ENCODE measurements around the gene RTN4.
A peak's percentile ranks its signal among the peaks of the same experiment; 100 is the strongest.
"Not testable (repeated sequence)": the region's sequence is repeated elsewhere in the genome, so short reads cannot be mapped to it uniquely, and the experiment has no call there.

The RTN4 gene

DNA sequence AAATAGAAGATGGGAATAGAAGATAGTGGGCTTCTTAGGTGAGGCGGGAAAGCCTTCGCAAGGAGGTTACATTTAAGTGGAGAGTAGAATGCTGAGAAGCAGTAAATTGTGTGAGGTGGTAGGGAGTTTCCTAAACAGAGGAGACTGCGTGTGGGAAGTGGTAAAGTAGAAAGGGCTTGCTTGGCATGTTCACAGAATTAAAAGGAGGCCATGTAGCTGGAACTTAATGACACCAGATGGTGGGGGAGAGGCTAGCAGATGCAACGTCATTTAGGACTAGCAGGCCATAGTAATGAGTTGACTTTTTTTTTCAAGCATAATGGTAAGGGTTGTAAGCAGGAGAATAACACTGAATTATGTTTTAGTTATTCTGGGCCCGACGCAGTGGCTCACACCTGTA, 13.0 kb upstream of the RTN4 start:
- no peak for DNase-seq

DNA sequence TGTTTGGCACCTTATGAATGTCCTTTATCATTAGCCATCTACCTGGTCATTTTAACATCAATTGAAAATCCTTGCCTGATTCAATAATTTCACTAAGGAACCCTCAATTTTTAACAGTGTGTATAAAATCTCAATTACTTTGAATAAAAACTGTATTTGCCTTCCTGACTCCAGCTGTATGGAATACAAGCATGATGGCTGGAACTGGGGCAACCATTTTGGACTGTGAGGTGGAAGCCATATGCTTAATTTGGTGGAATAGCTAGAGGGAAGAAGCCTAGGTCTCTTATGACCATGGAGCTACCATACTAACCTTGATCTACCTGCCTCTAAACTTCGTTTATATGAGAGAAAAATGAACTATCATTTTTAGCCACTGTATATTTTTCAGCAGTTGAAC, 12.5 kb upstream of the RTN4 start:
- DNase-seq, result no peak

DNA sequence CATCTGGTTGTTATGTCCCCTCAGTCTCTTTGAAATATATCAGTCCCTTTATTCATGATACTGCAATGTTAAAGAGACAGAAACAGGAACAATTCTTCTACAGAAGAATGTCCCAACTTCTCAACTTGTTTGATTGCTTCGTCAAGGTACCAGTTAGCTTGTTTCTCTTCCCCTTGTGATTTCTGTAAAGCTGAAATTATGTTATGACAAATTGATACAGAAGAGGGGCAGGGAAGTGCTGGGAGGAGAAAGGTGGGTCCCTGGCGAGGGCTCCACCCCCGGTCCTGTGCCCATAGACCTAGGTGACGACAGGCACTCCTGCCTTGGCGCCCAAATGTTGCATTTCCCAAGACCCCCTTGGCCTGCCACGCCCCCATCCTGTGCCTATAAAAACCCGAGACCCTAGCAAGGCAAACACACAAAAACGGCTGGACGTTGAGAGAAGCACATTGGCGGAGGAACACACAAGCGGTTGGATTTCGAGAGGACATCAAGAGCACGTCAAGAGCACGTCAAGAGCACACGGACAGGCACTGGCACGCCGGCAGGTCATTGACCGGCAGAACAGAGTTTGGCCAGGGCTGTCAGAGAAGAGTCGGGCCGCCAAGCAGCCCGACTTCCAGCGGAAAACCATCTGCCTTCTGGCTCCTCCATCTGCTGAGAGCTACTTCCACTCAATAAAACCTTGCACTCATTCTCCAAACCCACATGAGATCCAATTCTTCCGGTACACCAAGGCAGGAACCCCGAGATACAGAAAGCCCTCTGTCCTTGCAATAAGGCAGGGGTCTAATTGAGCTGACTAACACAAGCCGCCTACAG, 11.5 kb upstream of the RTN4 start:
- DNase-seq, result no peak

DNA sequence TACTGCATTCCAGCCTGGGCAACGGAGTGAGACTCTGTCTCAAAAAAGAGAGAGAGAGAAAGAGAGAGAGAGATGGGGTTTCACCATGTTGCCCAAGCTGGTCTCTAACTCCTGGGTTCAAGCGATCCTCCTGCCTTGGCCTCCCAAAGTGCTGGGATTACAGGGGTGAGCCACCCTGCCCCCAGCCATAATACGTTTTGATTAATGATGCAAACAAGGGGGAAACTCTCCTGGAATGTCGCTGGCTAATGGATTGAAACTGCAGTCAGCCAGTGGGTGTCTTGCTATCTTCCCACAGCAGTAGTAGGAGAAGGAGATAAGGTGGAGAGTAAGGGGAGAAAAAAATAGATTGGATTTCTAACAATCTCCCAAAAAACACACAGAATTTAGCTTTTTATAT, 9.5 kb upstream of the RTN4 start:
- no peak for DNase-seq

DNA sequence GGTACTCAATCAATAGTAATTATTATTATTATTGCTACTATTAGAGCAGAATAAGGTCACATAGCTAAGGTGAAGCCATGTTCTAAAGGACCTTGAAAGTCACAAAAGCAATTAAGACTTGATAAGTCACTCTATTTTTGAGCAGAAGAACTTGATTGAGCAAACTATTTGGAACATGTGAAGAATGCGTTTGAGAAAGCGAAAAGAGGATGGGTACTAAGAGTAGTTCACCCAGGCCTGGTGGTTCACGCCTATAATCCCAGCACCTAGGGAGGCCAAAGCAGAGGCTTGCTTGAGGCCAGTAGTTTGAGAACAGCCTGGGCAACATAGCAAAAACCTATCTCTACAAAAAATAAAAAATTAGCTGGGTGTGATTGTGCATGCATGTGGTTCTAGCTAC, 7.2 kb upstream of the RTN4 start:
- no peak for DNase-seq

DNA sequence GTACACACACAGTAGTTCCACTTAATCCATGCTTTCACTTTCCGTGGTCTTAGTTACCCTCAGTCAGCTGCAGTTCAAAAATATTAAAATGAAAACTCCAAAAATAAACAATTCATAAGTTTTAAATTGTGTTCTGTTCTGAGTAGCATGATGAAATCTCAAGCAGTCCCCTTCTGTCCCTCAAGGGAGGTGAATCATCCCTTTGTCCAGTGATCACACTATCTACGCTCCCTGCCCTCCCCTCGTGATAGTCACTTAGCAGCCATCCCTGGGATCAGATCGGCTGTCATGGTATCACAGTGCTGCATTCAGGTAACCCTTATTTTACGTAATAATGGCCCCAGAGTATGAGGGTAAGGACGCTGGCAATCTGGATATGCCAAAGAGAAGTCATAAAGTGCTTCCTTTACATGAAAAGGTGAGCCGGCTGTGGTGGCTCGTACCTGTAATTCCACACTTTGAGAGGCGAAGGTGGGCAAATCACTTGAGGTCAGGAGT, 5.8 kb upstream of the RTN4 start:
- no peak for DNase-seq

DNA sequence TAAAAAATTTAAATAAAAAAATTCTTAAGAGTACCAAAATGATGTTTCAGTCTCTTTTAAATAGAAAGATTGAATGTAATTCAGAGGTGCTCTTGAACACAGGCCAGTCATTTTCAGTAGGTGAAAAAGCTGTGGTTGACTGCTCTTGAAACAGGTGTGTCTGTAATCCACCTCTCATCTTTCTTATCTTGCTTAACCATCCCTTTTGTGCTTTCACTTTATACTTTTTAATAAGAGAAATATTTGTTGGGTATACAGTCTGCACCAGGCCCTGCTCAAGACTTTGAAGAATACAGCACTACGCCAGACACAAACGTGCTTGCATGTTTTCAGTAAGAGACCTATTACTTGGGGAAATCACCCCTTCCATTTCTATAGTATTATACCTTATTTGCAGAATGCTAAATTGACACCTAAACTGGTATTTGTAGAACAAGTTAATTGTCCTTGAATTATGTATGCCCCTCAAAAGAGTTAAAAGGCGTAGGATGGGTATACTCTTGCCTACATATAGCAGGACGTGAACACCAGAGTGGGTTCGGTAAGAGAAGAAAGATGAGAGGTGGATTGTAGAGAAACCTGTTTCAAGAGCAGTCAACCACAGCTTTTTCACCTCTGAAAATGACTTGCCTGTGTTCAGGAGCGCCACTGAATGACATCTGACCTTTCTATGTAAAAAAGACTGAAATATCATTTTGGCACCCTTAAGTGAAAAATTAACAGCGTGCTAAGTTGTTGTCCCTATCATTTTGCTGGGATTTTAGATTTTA, 4.0 kb upstream of the RTN4 start:
- DNase-seq, result no peak

DNA sequence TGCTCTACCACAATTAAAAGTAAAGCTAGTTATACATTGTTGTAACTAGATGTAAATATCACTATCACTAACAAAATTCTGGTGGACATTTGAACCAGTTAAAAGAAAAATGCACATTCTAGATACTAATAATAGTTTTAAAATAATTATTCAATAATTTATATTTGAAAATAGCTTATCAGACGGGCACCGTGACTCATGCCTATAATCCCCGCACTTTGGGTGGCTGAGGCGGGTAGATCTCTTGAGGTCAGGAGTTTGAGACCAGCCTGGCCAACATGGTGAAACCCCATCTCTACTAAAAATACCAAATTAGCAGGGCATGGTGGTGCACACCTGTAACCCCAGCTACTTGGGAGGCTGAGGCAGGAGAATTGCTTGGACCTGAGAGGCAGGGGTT, 3.0 kb upstream of the RTN4 start:
- DNase-seq, result not testable (repeated sequence)

DNA sequence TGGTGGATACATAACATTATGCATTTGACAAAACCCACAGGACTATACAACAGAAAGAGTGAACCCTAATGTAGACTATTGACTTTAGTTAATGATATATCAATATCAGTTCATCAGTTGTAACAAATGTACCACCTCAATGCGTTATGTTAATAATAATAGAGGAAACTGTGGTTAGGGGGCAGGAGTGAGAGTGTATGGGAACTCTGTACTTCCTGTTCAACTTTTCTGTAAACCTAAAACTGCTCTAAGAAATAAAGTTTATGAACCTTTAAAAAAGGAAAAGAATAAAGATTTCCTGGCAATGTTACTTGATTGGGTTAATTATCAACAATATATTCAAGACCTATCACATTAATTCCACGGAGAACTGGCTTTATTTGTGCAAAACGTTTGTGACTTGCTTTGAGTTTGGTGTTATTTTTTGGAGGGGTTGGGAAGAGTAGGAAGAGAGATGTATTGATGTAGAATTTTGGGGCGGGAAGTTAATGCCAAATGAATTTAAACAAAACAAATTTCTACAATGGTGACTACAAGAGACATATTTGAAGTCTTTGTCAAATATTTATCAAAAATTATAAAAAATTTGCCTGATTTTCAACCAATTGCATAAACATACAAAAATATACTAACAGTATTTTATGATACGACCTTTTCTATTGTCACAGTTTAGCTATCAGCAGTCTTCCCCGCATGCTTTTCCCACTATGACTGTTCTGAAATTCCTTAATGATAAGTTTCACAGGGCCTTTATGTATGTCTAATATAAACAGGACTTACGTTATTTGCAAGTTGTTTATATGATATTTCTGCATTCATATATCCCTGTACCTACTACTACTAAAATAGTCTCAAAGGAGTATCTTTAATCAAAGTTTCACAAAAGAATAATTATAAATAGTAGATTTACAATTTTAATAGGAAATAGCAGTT, 2.1 kb upstream of the RTN4 start:
- DNase-seq, result no peak

DNA sequence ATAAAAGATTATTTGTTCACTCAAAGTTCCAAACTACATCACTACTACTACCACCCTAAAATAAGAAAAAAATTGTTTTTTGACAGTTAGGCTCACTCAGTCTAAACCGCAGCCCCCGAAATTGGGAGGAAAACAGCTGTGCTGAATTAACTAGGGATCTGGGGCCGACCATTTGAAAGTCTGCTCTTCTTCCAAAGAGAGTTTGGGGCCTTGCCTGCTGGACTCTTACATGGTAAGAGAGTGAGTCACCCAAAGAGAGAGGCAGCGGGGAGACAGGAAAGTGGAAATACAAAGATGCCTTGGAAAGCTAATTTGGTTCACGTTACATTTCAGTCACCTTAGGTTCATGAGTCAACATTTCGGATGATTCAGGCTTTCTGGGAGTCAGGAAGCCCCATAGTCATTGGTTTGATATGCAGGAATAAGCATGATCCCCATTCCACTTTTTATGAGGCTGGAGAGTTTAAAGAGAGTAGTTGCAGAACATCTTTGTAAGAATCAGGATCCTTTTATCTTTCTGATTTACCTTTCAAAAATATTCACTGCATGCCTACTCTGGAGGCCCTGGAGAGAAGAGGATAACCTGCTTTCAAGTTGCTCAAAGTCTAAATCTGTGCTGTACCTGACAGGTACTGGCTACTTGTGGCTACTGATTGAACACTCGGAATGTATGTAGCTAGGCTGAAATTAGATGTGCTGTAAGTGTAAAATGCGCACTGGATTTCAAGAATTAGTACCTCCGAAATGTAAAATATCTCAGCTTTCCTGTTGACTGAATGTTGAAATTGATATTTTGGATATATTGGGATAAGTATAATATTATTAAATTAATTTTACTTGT, 995 bp upstream of the RTN4 start:
- DNase-seq, result peak; percentile 62

DNA sequence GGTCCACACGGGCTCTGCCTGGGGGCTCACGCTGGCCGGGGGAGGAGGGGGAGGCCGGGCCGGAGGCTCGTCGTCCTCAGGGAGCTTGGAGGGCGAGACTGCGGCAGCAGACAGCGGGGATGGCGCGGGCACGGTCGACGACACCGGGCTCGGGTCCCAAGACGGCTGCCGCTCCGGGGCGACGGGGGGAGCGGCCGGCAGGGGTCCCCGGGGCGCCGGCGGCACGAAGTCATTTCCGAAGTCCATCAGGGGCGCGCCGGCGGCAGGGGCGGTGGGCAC, 491 bp downstream of the RTN4 start:
- no peak for DNase-seq

DNA sequence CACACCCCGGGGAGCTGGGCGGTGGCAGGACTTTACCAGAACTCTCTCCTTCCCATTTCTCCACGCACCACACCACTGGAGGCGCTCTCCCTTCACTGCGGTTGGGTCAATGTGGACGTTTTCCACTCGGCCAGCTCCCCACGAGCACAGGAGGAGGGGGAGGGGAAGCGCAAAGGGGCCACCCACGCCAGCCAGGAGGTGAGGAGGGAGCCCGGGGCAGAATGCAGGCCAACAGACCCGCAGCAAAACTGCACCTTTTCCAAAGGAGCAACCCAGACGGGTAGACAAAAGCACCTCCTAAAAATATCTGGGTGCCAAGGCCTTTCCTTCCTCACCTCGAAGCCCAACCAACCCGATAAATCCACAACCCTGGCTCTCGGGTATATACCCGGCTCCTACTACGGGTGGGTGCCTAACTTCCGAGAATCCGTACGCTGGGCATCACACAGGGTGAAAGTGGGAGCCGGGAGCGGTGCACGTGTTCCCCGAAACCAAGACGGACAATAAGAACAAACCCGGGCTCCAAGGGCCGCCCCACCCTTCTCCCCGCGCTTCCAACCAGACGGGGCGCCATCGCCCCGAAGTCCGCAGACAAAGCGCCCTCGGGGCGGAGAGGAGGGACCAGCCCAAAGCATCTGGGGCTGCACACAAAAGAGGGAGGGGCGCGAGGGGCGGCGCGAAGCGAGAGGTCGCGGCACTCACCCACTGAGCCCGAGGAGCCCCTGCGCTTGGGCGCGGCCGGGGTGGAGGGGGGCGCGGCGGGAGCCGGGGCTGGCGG, 1.0 kb downstream of the RTN4 start:
- DNase-seq, result peak; percentile 79

DNA sequence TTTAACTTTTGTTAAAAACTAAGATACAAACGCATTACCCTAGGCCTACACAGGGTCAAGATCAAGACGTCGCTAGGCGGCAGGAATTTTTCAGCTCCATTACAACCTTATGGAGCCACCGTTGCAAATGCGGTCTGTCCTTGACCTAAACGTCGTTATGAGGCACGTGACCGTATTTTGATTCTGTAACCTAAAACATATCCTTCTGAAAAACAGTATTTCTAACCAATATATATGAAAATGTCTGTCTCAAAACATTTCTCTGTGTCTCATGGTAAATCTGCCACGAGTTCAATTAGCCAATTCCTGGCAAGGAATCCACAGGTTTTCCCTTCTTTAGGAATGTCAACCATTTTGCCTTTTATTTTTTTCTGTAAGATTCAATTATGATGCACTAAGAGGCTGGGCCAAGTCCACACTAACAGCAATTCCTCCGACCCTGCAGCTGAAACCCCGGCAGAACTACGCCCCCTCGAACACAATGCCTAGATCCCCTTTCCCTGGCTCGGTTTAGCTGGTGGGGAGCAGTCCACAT, 1.7 kb downstream of the RTN4 start:
- DNase-seq, result no peak

DNA sequence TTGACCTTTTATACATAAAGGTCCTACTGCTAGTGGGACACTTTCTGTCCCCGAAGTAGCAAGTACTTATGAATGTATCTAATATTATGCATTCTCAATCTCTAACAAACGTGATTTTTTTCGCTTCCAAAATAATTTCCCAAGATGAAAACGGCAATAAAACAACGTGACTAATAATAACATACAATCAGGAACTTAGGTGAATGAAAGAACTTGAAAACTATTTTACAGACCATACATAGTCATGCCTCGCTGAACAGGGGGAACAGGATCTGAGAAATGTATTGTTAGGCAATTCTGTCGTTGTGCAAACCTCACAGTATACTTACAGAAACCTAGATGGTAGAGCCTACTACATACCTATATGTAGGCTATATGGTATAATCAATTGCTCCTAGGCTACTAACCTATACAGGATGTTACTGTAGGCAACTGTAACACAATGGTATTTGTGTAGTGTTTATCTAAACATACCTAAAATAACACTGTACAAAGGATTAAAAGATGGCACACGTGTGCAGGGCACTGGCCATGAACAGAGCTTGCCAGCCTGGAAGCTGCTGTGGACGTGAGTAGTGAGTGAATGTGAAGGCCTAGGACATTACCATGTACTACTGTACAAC, 2.5 kb downstream of the RTN4 start:
- DNase-seq, result no peak

DNA sequence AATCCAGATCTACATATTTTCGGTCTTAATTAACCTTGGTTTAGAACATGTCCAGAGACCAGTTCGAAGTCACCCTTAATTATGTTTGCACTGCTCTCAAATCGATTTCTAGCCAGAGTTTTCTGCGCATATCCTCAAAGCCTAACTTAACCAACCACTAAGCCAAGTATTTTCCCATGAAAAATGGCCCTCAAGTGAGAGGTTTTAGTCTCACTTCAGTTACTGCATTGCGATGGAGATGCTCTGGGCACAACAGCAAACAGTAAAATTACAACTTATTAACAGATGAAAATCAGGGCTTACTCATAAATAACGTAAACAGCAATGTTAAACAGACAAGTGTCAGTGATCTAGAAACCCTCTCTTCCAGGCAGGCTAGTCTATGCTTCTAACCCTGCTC, 4.5 kb downstream of the RTN4 start:
- DNase-seq, result no peak

DNA sequence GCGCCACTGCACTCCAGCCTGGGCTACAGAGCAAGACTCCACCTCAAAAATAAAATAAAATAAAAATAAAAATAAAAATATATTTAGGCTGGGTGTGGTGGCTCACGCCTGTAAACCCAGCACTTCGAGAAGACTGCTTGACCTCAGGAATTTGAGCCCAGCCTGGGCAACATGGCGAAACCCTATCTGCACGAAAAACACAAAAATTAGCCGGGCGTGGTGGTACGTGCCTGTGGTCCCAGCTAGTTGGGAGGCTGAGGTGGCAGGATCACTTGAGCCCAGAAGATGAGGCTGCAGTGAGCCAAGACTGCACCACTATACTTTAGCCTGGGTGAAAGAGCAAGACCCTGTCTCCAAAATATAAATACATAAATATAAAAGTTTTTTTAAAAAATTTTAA, 6.4 kb downstream of the RTN4 start:
- DNase-seq, result no peak

DNA sequence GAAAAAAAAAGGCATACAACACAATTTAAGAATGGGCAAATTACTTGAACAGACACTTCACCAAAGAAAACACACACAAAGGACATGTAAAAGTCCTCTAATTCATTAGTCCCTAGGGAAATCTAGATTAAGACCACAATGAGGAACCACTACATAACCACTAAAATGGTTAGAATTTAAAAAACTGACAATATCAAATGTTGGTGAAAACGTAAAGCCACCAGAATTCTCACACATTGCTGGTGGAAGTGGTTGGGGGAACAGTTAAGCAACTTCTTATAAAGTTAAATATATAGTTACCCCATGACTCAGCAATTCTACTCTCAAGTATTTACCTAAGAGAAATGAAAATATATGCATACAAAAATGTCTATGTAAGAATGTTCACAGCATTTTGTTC, 11.8 kb downstream of the RTN4 start:
- DNase-seq, result no peak

DNA sequence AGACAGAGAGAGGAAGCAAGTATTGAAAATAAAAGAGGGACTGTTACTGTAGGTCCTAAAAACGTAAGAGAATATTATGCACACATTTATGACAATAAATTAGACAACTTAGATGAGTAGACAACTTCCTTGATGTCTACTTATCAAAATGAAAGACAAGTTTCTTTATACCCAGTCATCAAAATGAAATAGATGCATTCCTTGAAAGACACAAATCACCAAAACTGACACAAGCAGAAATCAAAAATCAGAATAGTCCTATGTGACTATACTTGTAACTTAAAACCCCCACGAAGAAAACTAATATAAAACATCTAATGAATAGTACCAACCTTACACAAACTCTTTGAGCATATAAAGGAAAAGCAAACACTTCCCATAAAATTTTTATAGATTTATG, 14.5 kb downstream of the RTN4 start:
- no peak for DNase-seq

DNA sequence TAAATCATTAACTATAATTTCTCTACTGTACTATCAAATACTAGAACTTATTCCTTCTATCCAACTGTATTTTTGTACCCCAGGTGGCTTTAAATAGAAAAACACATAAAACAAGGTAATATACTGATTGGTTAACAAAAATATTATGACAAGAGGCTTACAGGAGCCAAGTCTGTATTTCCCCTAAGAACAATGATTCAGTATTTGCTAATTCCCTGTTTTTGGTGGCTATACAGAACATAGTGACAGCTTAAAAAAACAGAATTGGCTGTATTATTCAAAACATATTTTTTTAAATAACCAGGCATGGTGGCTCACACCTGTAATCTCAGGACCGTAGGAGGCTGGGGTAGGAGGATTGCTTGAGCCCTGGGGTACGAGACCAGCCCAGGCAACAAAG, 16.3 kb downstream of the RTN4 start:
- no peak for DNase-seq

DNA sequence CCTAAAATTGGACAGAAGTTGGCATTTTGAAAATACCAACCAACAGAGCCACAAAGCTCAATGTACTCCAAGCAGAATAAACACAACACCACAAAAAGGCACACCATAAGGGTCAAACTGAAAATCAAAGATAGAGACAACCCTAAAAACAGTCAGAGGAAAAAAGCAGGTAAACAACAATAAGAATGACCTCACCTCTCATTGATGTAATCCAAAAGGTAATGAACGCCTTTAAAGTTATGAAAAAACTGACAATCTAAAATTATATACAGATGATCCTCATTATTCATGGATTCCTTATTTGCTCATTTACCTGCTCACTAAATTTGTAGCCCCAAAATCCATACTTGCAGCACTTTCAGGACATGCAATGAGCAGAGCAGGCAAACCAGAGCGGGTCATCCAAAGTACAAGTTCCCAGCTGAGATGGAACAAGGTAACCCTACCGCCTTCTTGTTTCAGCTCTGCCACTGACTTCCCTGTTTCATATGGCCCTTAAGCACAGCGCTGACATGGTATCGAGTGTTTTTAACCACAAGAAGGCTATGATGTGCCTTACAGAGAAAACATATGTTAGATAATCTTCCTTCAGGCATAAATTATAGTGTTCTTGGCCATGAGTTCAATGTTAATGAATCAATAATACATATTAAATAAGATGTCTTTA, 17.0 kb downstream of the RTN4 start:
- DNase-seq, result no peak

Data from activated CD8-positive, alpha-beta memory T cell treated with anti-CD3 and anti-CD28 coated beads, Interleukin-2, amount 50 U/mL, for 48 hours (primary cell).